Endometrial microvascular endothelial cells (primary cell): ENCODE results near the gene CAGE1. TPM values are rescaled to one million over a fixed set of nuclear protein-coding genes. Genes with fewer than 3 reads are reported as not detected.
"Not testable (repeated sequence)": the region's sequence is repeated elsewhere in the genome, so short reads cannot be mapped to it uniquely, and the experiment has no call there.

Experiments used
- in situ Hi-C: cut with HindIII; loops from 2 replicates; pipeline ENCODE4 v1.10.0; 2017; ENCODE audit warnings: low sequenced_read_pairs, low pct_unique_long_range_greater_than_20kb; ENCODE audit errors: inconsistent ontology term
- total RNA-seq: library from RNA; depleted of rRNA; stranded (reverse); fragments of >200 nt; gene quantifications from one replicate; pipeline ENCODE4 v1.2.3, GENCODE V29; 2015; ENCODE audit errors: inconsistent ontology term

CAGE1 gene
- total RNA-seq, 1 donor from 2014 or later, result not detected

- in situ Hi-C loops, result no loop called here
Measured at GRCh38 chr6:7413151-7413823, 23.7 kb upstream of the CAGE1 start.

DNA sequence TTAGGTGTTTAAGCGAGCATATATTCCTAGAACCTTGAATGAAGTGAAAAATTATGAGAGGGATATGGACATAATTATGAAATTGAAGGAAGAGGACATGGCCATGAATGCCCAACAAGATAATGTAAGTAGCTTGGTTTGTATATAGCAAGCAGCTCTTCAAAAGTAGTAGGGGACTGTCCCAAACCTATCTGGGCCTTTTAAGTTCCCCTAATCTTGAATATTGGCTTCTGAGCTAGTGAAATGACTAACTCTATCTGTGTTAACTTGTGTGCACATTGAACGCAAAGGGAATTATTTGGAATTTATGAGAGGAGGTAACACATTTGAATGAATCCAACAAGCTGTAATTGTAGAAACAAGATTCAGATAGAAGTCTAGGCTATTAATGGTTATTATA, 21.8 kb upstream of the CAGE1 start:
- in situ Hi-C loops, result no loop called here

GRCh38 chr6:7410851-7411250, 21.3 kb upstream of the CAGE1 start:
- in situ Hi-C loops, result no loop called here

GRCh38 chr6:7409740-7410139, 20.2 kb upstream of the CAGE1 start:
- in situ Hi-C loops, result no loop called here

- in situ Hi-C loops, result no loop called here
Measured at GRCh38 chr6:7406743-7407142, 17.2 kb upstream of the CAGE1 start.

- in situ Hi-C loops, result no loop called here
Measured at GRCh38 chr6:7404546-7404945, 15.0 kb upstream of the CAGE1 start.

DNA sequence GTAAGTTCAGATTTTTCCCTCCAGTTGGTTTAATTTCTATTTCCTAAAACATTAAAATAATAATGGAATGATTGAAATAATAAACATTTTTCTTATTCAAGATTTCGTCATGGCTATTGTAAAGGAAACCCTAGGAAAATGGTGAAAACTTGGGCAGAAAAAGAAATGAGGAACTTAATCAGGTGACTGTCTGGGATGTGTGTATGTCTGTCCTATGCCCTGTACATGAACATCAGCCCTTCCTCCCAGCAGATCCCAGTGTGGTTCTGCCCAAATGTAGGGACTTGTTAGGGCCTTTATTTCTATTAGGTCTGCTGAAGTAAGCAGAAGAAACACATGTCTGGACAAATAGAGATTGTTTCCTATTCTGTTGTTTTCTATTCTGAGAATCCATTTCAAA, 13.2 kb upstream of the CAGE1 start:
- in situ Hi-C loops, result no loop called here

- in situ Hi-C loops, result no loop called here
Measured at GRCh38 chr6:7401075-7401474, 11.5 kb upstream of the CAGE1 start.

- in situ Hi-C loops, result loop anchor here (25.0 kb wide), 1 partner anchor 105 kb away; no protein-coding TSS in a partner anchor
Measured at GRCh38 chr6:7392402-7392801, 2.9 kb upstream of the CAGE1 start.

- in situ Hi-C loops, result loop anchor here (25.0 kb wide), 1 partner anchor 104 kb away; no protein-coding TSS in a partner anchor
Measured at GRCh38 chr6:7391151-7391550, 1.6 kb upstream of the CAGE1 start.

DNA sequence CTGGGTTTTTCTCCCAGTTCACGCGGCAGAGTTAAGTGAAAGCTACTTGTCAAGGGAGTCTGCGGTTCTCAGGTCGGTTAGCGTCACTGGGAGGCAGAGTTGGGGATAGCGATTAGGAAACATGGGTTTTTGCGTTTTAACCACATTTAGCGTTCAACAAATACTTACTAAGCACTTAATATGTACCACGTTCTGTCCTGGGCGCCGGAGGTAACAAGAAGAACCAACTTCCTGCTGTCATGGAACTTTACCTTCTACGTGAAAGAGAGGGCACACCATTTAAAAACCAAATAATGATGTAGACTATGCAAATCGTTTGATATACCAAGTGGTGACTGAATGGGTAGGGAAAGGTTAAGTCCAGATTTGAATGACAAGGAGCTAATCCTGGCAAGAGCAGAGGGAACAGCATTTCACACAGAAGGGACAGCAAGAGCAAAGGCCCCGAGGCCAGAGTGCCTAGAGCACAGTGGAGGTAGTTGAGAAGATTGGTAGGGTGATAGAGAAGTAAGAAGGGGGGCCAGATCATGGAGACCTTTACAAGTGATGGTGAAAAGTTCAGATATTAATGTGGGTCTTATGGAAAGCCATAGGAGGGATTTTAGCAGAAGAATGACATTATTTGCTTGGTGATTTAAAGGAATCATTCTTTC, 810 bp upstream of the CAGE1 start:
- in situ Hi-C loops, result loop anchor here (25.0 kb wide), 1 partner anchor 103 kb away; no protein-coding TSS in a partner anchor

GRCh38 chr6:7389162-7389450, 436 bp downstream of the CAGE1 start:
- in situ Hi-C loops, result loop anchor here (25.0 kb wide), 1 partner anchor 102 kb away; no protein-coding TSS in a partner anchor

GRCh38 chr6:7381092-7381491, 8.4 kb downstream of the CAGE1 start:
- in situ Hi-C loops, result loop anchor here (25.0 kb wide), 1 partner anchor 94 kb away; no protein-coding TSS in a partner anchor

GRCh38 chr6:7378740-7379139, 10.8 kb downstream of the CAGE1 start:
- in situ Hi-C loops, result loop anchor here (25.0 kb wide), 1 partner anchor 91 kb away; no protein-coding TSS in a partner anchor

- in situ Hi-C loops, result loop anchor here (25.0 kb wide), 1 partner anchor 91 kb away; no protein-coding TSS in a partner anchor
Measured at GRCh38 chr6:7377961-7378360, 11.6 kb downstream of the CAGE1 start.

- in situ Hi-C loops, result no loop called here
Measured at GRCh38 chr6:7373739-7374138, 15.8 kb downstream of the CAGE1 start.

- in situ Hi-C loops, result no loop called here
Measured at GRCh38 chr6:7367408-7367807, 22.1 kb downstream of the CAGE1 start.

- in situ Hi-C loops, result not testable (repeated sequence)
Measured at GRCh38 chr6:7351916-7352315, 37.6 kb downstream of the CAGE1 start.

DNA sequence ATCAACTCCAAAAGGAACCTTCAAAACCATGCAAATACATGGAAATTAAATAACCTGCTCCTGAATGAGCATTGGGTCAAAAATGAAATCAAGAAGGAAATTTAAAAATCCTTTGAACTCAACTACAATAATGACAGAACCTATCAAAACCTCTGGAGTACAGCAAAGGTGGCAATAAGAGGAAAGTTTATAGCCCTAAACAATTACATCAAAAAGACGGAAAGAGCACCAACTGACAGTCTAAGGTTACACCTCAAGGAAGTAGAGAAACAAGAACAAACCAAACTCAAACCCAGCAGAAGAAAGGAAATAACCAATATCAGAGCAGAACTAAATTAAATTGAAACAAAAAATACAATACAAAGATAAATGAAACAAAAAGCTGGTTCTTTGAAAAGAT, 39.0 kb downstream of the CAGE1 start:
- in situ Hi-C loops, result not testable (repeated sequence)

DNA sequence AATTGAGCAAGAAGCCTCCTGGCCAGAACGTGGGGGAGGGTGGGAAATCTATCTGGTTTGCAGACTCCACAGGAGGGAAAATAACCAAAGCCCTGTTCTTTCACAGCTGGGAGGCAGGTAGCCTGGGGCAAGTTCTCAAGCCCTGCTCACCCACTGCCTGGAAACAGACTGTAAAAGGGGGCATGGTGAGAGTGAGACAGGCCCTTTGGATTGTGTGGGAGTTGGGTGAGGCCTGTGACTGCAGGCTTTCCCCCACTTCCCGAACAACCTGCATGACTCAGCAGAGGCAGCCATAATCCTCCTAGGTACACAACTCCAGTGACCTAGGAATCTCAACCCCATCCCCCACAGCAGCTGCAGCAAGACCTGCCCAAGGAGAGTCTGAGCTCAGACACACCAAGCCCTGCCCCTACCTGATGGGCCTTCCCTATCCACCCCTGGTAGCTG, 42.0 kb downstream of the CAGE1 start:
- in situ Hi-C loops, result not testable (repeated sequence)
